ENCODE results near the gene ABCB9.
A peak's percentile ranks its signal among the peaks of the same experiment; 100 is the strongest.
"Not testable (repeated sequence)": the region's sequence is repeated elsewhere in the genome, so short reads cannot be mapped to it uniquely, and the experiment has no call there.

The ABCB9 gene

DNA sequence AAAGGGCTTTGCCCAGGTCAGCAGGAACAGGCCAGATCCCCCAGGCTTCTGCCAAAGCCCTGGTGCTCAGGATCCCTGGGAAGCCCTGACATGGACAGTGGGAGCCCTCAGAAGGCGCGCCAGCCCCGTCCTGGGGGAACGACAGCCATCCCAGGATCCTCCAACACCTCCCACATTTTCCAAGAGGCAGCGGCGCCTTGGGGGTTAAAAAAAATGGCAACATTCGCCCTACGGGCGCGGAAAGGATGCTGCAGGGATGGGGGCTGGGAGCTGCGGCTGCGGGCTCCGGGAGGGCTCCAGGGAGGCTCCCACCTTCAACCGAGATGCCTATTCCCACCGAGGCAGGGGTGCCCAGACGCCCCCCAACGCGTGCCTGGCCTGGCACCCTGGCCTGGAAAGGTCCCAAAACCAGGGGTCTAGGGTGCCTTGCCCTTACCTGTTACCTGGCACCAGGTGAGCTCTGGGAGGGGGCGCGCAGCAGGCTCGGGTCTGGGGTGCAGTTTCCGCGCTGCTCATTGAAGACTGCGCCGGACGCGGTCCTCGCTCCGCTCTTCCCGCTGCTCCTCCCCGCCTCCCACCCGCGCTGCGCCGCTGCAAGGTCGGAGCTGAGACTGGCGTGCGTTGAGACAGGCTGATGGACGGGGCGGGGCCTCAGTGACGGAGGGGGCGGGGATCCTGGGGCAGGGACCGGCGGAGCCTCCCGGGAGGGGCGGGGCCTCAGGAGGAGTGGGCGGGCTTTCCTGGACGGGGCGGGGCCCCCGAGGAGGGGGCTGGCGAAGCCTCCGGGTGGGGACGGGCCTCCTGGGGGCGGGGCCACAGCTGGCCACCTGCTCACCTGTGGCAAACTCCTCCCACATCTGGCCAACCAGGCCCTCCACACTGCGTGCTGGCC is at the start of gene ABCB9:
Gene ABCB9 (minus strand): TSS at position 613 of the 892 bp plus-strand sequence. CDS start 6,228 bp downstream, outside the sequence.
- TF ChIP-seq, protein P1, sequence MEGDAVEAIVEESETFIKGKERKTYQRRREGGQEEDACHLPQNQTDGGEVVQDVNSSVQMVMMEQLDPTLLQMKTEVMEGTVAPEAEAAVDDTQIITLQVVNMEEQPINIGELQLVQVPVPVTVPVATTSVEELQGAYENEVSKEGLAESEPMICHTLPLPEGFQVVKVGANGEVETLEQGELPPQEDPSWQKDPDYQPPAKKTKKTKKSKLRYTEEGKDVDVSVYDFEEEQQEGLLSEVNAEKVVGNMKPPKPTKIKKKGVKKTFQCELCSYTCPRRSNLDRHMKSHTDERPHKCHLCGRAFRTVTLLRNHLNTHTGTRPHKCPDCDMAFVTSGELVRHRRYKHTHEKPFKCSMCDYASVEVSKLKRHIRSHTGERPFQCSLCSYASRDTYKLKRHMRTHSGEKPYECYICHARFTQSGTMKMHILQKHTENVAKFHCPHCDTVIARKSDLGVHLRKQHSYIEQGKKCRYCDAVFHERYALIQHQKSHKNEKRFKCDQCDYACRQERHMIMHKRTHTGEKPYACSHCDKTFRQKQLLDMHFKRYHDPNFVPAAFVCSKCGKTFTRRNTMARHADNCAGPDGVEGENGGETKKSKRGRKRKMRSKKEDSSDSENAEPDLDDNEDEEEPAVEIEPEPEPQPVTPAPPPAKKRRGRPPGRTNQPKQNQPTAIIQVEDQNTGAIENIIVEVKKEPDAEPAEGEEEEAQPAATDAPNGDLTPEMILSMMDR (IDR thresholded peaks at IDR 0.05): no peak
- H3K9me3 Mint-ChIP-seq: no peaks in the 10 kb centered on the region
- H3K27ac Mint-ChIP-seq: no peak within 1 kb of the TSS
- peaks cover 18% of the 10 kb centered on the region for H3K27me3 Mint-ChIP-seq (ENCODE audit: low read depth, poor library complexity)
- DNase-seq: peak; percentile 98
- H3K36me3 Mint-ChIP-seq (ENCODE audit: low read depth): no peaks in the 10 kb centered on the region
- peaks cover 33% of the 10 kb centered on the region for H3K4me1 Mint-ChIP-seq
- H3K4me3 Mint-ChIP-seq: peak within 1 kb of the TSS; percentile 75

GRCh38 chr12:123014473-123014872 is 48.2 kb upstream of the ABCB9 start:
- not testable (repeated sequence) for H3K4me1 Mint-ChIP-seq; H3K36me3 Mint-ChIP-seq (ENCODE audit: low read depth); DNase-seq; H3K27ac Mint-ChIP-seq; H3K4me3 Mint-ChIP-seq; H3K9me3 Mint-ChIP-seq
- peaks cover 15% of the 10 kb centered on the region for H3K27me3 Mint-ChIP-seq (ENCODE audit: low read depth, poor library complexity)

GRCh38 chr12:123013185-123014095 is 47.2 kb upstream of the ABCB9 start:
- H3K27ac Mint-ChIP-seq: no peak overlapping the region
- peaks cover 15% of the 10 kb centered on the region for H3K27me3 Mint-ChIP-seq (ENCODE audit: low read depth, poor library complexity)
- no peaks in the 10 kb centered on the region for H3K36me3 Mint-ChIP-seq (ENCODE audit: low read depth)

DNA sequence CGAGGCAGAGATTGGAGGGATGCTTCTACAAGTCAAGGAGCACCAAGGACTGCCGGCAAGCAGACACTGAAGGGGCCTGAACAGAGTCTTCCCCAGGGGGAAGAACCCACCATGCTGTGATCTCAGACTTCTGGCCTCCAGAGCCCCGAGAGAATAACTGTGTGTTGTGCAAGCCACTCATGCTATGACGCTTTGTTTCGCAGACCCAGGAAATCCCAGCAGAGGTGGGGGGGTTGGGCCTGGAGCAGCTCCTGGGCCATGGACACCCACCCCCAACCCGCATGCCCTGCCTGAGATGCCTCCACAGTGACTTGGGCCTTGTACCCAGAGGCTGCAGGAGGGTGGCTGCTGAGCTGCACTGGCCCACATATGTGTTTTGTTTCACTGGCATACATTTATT is 45.4 kb upstream of the ABCB9 start:
- Mint-ChIP-seq H3K27me3 (ENCODE audit: low read depth, poor library complexity) (peaks cover 15% of the 10 kb centered on the region), H3K36me3 (ENCODE audit: low read depth) (no peaks in the 10 kb centered on the region), H3K4me1 (peaks cover 6% of the 10 kb centered on the region), H3K4me3 (no peak overlapping the region), H3K9me3 (no peaks in the 10 kb centered on the region), H3K27ac (no peak overlapping the region)
- DNase-seq: no peak
- TF ChIP-seq, protein P1 (IDR thresholded peaks at IDR 0.05): no peak

More at GRCh38 chr12:123013185-123014095, 47.2 kb upstream of the ABCB9 start:
- H3K4me3 Mint-ChIP-seq: no peak overlapping the region
- H3K4me1 Mint-ChIP-seq: peaks cover 6% of the 10 kb centered on the region
- TF ChIP-seq, protein P1 (IDR thresholded peaks at IDR 0.05): no peak
- no peaks in the 10 kb centered on the region for H3K9me3 Mint-ChIP-seq
- no peak for DNase-seq

DNA sequence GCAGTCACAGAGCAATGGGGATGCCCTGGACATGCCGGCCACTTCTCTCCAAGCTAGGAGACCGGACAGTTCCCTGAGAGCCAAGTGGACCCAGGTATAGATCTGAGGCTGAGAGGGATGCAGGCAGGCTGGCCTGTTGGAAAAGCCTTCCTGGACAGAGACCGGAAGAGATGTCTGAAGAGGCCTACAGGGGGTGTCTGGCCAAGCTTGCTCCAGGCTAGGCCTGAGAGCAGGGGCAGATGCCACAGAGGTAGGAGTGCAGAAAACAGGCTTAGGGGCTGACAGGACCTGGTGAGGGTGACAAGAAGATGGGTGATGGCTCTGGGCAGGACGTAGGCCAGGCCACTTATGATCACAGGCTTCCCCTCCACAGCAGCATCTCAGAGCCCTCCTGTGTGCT is 44.4 kb upstream of the ABCB9 start:
- no peak overlapping the region for H3K4me3 Mint-ChIP-seq
- H3K27ac Mint-ChIP-seq: peak overlapping the region; percentile 68
- no peak for DNase-seq
- no peaks in the 10 kb centered on the region for H3K9me3 Mint-ChIP-seq
- H3K27me3 Mint-ChIP-seq (ENCODE audit: low read depth, poor library complexity): peaks cover 15% of the 10 kb centered on the region
- TF ChIP-seq, protein P1 (IDR thresholded peaks at IDR 0.05): no peak
- peaks cover 6% of the 10 kb centered on the region for H3K4me1 Mint-ChIP-seq
- no peaks in the 10 kb centered on the region for H3K36me3 Mint-ChIP-seq (ENCODE audit: low read depth)

- peak overlapping the region; percentile 68 for H3K27ac Mint-ChIP-seq
- H3K9me3 Mint-ChIP-seq: no peaks in the 10 kb centered on the region
- TF ChIP-seq, protein P1 (IDR thresholded peaks at IDR 0.05): no peak
- no peak for DNase-seq
- H3K27me3 Mint-ChIP-seq (ENCODE audit: low read depth, poor library complexity): peaks cover 11% of the 10 kb centered on the region
- H3K4me3 Mint-ChIP-seq: no peak overlapping the region
- no peaks in the 10 kb centered on the region for H3K36me3 Mint-ChIP-seq (ENCODE audit: low read depth)
- peaks cover 6% of the 10 kb centered on the region for H3K4me1 Mint-ChIP-seq
Observed at GRCh38 chr12:123010110-123010509, 43.8 kb upstream of the ABCB9 start.

All from nephron progenitor cell (in vitro differentiated cells).